Measurements from ENCODE around the gene SLC35B2.

Gene SLC35B2

GRCh38 chr6:44266347-44266746 lies 9.0 kb upstream of the SLC35B2 start:
- DNase-seq: no peak

DNA sequence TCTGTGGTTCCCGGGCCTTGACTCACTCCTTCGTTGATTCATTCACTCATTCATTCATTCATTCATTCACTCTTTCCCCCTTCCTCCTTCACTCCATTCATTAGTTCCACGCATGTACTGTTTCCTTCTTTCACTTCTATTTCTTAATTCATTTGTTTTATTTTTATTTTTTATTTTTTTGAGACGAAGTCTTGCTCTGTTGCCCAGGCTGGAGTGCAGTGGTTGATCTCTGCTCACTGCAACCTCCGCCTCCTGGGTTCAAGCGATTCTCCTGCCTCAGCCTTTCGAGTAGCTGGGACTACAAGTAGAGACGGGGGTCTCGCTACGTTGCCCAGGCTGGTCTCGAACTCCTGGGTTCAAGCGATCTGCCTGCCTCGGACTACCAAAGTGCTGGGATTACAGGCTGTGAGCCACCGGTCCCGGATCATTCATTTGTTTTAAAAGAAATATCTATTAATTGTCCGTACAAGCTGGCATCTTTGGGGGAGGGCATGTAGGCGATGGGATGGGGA lies 8.4 kb upstream of the SLC35B2 start:
- DNase-seq: no peak

DNA sequence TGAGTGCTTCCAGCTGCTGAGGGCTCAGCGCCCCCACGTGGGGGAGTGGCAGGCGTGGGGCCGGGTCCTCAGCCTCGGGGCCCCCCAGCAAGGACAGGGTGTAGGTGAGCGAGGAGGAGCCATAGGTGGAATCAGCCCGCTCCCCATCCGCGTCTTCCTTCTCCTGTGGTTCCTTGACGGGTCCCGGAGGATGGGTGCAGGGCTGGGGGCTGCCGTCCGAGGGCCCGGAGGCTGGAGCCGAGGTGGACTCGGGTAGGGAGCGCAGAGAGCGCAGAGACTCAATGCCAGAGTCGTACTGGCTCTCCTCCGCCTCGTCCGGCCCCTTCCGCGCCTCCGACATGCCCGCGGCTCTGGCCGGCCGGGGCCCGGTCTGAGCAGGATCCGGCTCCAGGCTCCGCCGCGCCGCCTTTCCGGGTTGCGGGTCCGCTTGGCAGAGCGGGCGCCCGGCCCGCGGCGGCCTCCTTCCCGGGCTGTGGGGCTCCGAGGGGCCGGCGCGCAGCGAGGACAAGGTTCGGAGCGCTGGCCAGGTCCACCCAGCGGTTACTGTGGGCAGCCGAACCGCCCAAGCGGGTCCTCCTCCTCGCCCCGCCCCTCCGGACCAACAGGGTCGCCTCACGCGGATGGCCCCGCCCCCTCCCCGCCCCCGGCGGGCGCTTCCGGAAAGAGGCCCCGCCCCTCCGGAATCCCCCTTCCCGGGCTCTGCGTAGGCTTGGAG lies 7.8 kb upstream of the SLC35B2 start, which contains the start of gene NFKBIE:
Gene NFKBIE, minus strand, starts transcription at position 545 of the 715 bp plus-strand sequence. Its CDS starts 205 bp downstream, at position 340.
- DNase-seq: peak; percentile 95

DNA sequence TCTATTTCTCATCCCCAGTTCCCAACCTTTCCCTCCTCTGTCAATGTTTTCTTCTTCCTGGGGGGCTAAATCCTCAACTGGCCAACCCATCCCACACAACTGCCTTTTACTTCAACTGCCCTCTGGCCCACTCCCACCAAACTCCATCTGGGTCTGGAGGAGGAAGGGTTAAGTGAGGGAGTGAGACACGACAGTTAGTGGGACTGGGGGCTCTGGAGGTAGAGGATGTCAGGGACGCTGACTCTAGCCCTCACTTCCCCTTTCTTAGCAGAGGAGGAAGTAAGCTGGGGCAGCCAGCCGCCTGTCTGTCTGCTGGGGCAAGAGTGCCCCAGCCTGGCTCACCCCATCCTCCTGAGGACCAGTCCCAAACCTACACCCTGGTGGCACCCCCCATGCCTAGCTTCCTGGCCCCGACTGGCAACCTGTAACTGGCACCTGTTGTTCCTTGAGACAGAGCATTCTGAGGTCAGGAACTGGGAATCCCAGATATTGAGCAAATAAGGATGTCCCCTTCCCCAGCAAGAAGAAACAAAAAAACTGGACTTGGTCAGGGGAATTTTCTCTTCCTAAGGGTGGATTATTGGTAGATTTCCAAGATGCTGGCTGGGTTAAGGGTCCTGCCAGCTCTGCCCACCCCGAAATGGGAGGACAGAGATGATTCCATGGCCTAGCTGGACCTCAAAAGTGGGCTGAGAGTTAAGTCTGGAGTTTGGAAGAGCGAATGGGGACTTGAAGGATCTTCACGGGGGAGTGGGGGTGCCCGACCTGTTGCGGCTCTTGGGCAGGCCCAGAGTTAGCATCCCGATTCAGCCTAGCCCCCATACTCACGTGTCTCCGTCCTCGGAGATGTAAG lies 7.1 kb upstream of the SLC35B2 start:
- peak; percentile 59 for DNase-seq

GRCh38 chr6:44263354-44264100 lies 6.2 kb upstream of the SLC35B2 start:
- peak; percentile 55 for DNase-seq

- DNase-seq: no peak
Observed at GRCh38 chr6:44262467-44263353, 5.4 kb upstream of the SLC35B2 start.

DNA sequence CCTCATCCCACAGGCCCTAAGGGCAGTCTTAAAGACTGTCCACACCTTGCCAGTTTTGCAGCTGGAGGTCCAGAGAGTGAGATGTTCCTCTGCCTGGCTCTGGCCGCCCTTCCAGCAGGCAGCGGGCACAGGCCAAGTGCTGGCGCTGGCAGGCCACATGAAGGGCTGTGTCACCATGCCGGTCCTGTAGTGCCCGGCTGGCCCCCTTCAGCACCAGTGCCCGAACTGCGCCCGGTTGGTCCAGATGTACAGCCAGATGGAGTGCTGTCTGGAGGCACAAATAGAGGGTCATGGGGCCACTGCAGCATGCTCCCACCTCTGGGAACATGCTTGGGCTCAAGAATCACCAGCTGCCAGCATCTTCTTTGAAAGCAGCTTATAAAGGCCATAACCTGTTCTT lies 4.3 kb upstream of the SLC35B2 start:
- DNase-seq: no peak

DNA sequence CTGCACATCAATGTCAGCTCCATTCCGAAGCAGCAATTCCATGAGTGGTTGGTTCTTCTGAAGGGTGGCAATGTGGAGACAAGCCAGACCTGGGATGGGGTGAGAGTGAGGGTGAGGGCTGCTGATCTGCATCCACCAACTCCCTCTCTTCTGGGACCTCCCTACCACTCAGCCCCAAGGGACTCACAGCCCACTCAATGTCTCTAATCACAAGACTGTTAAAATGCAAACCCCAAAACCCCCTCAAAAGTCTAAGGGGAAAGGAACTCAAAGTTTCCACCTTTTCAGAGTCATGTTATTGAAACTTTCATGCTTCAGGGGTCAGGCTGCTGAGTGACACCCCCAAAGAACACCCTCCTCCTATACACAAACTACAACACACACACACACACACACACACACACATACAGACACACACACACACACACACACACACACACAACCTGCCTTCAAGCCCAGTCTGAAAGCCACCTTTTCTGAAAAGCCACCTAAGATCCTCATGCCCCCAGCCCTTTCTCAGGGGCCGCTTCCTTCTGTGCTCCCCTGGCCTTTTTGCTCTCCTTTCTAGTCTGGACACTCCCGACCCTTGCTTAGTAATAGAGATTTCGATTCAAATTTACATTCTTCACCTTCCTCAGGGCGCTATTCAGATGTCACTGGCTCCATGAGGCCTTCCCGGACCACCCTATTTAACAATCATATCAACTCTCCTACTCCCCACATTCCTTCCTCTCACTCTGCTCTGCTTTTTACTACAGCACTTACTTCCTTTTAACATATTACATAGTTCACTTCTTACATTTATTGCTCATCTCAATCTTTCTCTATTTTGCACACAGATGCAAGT lies 3.3 kb upstream of the SLC35B2 start:
- no peak for DNase-seq

DNA sequence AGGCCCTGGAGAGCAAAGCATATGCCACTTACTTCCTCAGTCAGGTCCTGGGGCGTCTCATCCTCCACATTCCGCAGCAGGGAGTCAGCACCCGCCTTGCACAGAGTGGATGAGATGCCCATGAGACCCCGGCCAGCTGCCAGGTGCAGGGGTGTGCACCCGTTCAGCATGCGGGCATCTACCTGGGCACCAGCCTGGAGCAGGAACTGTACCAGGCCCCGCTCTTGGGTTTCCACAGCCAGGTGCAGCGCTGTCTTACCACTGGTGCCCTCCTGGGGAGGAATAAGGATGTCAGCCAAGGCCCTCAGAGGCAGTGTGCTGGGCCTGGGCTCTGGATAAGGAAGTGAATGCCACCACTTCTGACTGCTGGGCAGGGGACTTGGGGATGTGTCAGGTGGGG lies 2.7 kb upstream of the SLC35B2 start:
- no peak for DNase-seq

DNA sequence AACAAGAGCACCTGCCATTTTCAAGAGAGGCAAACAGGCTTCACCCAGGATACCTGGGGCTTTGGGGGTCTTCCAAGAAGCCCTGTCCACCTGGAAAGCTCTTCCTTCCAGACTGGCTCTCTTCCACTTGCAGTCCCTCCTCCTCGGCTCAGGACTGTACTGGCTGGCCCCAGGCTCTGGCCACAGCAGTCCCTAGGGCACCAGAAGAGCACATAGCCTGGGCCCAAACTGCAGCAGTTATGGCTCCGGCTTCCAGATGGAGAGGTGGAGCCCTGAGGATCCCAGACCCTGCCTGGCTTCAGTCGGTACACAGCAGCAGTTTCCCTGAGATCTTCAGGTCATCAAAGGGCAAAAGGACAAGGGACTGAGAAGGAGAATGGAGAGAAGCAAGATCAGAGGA lies 1.6 kb upstream of the SLC35B2 start:
- DNase-seq: no peak

DNA sequence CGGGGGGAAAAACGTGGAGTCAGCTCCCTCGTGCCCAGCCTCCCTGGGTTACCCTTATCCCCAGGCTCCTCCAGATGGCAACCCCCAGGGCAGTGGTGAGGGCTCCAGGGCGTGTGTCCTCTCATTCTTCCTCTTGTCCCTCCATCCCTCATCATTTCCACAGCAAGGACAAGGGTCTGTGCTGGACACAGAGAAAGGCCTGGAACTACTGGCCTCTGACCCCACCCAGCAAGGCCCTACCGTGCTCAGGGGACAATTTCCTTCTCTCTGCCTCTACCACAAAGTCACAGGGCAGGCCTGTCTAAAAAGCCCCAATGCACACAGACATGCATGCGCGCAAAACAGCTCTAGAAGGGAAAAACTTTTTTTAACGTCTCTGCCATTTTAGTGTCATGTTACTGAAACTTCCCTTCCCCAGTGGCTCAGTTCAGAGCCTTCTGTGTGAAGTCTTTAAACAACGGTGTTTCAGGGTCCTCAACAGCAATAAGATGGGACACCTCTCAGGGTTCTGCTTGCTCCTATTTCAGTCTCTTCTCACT lies 1.1 kb upstream of the SLC35B2 start:
- no peak for DNase-seq

DNA sequence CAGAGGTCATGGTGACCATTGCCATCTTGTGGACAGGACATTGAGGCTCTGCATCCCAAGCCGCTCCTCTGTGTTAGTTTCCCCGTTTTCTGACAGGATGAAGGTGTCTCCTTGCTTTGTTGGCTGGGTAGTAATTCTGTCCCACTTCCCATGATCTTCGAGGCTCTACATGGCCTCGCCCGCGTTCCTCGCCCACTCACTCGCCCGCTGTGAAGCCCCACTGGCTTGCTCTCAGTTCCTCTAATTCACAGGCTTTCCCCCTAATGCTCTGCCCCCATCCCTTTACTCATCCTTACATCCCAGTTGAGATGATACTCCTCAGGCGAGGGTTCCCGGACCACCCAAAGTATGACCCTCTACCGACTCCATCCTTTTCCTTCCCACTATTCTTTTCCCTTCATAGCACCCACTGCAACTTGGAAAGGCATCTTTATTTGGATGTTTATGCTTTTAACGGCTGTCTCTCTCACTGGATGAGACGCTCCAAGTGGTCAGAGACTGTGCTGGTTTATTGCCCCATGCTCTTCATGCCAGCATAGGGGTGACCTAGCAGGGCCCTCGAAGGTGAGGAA lies 511 bp upstream of the SLC35B2 start:
- no peak for DNase-seq

DNA sequence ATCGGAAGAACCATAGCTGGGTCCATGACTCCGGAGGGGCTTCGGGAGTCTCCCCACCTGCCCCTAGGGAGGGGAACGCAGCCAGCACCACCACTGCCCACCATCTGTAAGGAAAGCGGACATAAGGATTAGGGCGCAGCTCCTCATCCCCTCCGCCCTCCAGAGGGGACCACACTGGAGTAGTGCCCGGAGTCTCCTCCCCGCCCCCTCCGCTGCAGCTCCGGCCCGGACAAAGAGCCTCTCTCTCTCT lies 628 bp downstream of the SLC35B2 start:
- DNase-seq: no peak

GRCh38 chr6:44255871-44256774 lies 1.2 kb downstream of the SLC35B2 start:
- DNase-seq: peak; percentile 52

DNA sequence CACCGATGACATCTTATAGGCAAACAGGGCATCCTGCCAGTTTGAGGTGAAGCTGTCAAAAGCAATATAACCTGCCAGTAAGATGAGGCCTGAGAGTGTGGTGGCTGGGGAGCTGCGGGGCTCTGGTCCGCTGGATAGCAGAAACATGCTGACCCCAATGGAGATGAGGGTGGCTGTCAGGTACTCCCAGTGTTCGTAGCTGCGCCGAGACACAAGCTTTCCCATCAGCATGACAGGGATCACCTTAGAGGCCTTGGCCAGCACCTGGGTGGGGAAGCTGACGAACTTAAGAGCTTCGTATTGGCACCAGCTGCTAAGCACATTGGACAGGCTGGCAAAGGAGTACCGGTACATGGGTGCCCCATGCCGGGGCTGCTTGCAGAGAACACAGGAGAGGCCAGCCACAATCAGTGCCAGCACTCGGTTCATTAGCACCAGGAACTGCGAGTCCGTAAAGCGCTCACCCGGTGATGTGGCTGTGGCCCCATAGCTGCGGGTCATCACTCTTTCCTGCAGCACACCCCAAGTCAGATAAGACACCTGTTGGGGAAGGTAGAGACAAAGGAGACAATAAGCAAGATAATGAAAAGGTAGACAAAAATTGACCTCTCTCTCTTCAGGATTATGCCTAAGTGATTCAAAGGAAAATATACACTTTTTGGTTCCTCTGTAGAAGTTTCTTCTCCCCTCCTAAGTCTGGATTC lies 2.1 kb downstream of the SLC35B2 start:
- DNase-seq: peak; percentile 65

DNA sequence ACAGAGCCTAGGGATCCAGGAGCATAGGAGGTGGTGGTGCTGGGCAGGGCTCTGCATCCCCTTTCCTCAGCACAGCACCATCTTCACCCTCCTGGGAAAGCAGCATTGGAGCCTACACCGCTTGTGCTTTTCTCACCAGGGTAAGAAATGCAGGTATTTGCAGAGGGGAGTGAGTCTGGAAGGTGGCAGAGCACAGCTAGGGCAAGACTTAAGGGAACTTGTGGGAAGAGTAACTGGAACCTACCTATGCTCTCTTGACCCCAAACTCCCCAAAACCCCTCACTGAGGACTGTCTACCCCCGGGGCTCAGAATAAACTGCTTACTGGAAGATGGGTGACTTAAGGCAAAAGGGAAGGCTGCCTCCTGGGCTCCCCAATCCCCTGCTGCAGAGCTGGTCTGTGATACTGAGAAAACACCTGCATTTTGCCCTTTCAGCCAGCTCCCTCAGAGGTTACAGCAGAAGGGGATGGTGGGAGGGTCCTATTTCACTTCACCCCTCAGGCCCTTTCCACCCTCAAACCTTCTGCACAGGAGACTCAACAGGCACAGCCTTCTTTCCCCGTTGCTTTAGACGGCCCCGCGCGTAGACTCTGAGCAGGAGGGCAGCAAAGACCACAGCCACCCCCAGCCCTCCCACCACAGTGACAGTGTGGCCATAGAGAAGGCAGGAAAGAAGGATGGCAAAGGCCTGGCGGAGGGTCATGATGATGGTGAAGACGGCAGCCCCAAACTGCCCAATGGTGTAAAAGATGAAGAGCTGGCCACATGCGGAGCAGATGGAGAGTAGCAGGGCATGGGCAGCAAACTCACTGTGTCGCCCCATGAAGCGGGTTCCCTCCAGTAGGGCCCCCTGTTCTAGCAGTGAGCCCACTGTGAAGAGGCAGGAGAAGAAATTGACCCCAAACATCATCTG lies 2.9 kb downstream of the SLC35B2 start:
- DNase-seq: peak; percentile 59

DNA sequence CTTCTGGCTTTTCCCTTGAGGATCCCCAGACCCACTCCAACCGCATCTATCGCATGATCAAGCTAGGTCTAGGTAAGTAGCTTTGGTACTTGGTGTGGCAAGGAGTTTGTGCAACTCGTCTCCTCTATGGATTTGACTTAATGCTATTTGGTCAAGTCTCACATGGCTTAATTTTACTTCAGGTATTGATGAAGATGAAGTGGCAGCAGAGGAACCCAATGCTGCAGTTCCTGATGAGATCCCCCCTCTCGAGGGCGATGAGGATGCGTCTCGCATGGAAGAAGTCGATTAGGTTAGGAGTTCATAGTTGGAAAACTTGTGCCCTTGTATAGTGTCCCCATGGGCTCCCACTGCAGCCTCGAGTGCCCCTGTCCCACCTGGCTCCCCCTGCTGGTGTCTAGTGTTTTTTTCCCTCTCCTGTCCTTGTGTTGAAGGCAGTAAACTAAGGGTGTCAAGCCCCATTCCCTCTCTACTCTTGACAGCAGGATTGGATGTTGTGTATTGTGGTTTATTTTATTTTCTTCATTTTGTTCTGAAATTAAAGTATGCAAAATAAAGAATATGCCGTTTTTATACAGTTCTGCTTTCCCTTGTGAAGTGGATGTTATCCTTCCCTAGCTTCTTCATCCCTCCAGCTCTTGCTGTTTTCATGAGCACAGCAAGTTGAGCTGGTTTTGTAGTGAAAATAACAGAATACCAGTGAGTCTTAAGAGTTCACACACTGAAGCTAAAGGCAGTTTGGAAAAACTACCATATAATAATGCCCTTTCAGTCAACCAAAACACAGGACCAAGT lies 3.8 kb downstream of the SLC35B2 start:
- peak; percentile 73 for DNase-seq
